Activated T-helper 17 cell treated with anti-CD3 and anti-CD28 coated beads, Interleukin-2, amount 50 U/mL, for 72 hours (primary cell): ENCODE data around the gene TNFAIP3. TPM values are rescaled to one million over a fixed set of nuclear protein-coding genes. Genes with fewer than 3 reads are reported as not detected.
A peak's percentile ranks its signal among the peaks of the same experiment; 100 is the strongest.

Source experiments
- ATAC-seq: fragments of 150-1000 bp; cut with Tn5 transposase; replicated peaks from 2 replicates; pipeline ENCODE4 v1.10.0; 2021; ENCODE audit warnings: mild to moderate bottlenecking, moderate library complexity
- H3K27ac Mint-ChIP-seq: one replicate; pipeline ENCODE4 v1.8.0; 2022; ENCODE audit warnings: mixed read lengths
- H3K27me3 Mint-ChIP-seq: one replicate; pipeline ENCODE4 v1.8.0; 2022; ENCODE audit warnings: mixed read lengths
- H3K36me3 Mint-ChIP-seq: one replicate; pipeline ENCODE4 v1.8.0; 2022; ENCODE audit warnings: low read depth, mild to moderate bottlenecking, mixed read lengths
- H3K4me1 Mint-ChIP-seq: one replicate; pipeline ENCODE4 v1.8.0; 2022; ENCODE audit warnings: mixed read lengths
- H3K4me3 Mint-ChIP-seq: one replicate; pipeline ENCODE4 v1.8.0; 2022; ENCODE audit warnings: mild to moderate bottlenecking, mixed read lengths
- H3K9me3 Mint-ChIP-seq: one replicate; pipeline ENCODE4 v1.8.0; 2022; ENCODE audit warnings: mixed read lengths
- total RNA-seq, 2 donors: library from RNA; stranded (reverse); gene quantifications; one replicate each; pipeline ENCODE4 v1.2.3, GENCODE V29; 2022

TNFAIP3 gene
- total RNA-seq, 2 donors from 2014 or later: 254 to 663 TPM

DNA sequence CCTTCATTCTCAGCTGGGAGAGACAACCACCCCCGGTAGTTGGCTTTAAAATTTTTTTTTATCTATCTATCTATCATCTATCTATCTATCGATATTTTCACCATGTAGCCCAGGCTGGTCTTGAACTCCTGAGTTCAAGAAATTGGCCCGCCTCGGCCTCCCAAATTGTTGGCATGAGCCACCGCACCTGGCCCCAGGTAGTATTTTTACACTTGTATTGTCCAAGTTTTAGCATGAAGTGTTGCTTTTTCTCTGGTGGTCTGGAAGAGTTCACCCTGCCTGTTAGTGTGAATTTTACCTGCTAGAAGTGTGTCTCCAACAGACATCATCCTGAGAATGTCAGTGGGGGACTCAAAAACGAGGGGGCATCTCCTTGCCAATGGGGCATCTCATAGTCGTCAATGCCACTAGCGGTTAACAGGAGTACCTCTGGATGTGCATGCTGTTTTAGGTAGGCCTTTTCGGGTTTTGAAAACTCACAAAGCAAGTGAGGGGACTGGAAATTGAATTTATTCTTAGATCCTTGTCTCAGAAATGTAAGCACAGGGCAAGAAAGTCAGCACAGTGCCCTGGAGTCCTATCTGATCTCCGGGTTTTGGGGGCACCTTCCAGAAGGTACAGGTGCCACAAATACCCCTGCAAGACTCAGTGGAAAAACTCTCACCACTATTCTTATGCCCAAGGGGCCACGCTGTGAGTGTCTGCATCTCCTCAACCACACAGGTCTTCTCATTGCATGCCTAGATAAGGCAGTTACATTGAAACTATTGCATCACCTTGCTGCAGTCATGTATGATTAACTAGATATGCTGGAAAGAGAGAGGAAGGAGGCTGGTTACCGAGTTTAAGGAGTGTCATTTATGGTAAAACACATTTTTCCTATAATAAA is 37.1 kb downstream of the TNFAIP3 start:
- peak overlapping the region; percentile 86 for H3K4me3 Mint-ChIP-seq
- peaks cover 38% of the 10 kb centered on the region for H3K4me1 Mint-ChIP-seq
- H3K9me3 Mint-ChIP-seq: no peaks in the 10 kb centered on the region
- no peaks in the 10 kb centered on the region for H3K27me3 Mint-ChIP-seq
- ATAC-seq: peak; percentile 86
- peak overlapping the region; percentile 92 for H3K27ac Mint-ChIP-seq
- H3K36me3 Mint-ChIP-seq: peaks cover 4% of the 10 kb centered on the region

DNA sequence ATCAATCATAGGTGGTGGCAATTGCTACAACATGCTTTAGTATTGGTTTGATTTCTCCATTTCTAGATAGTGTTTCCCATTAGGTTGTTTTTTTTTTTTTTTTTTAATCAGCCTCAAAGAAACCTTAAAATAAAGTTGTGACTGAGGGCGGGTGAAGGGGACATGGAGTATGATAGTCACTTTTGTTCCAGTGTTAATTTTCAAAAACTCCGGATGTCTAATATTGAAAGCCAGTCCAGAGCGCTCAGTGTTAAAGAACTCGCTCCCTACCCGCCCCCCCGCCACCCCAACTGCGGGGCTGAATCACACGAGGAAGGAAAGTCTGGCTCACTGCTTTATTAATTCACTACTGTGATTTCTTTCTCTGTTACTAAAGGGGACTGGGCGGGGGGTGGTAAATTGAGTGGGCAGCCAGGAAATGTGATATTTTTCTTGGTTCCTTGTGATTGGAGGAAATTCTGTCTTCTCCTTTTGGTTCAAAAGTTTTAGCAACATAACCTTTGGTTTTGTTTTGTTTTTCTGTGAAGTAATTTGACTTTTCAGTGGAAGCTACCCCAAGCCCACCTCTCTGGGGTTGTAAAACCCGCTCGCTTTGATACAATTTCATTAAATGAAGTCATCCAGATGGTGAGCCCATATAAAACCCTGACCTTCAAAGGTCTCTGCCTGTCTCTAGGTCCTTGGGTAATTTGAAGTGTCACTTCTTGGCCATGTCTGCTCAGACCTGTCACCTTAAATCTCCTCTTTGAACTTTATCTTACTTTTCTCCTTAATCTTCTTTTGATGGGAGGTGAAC is 38.0 kb downstream of the TNFAIP3 start:
- ATAC-seq: peak; percentile 79
- H3K27ac Mint-ChIP-seq: peak overlapping the region; percentile 92
- H3K27me3 Mint-ChIP-seq: no peaks in the 10 kb centered on the region
- peaks cover 4% of the 10 kb centered on the region for H3K36me3 Mint-ChIP-seq
- H3K4me1 Mint-ChIP-seq: peaks cover 46% of the 10 kb centered on the region
- no peaks in the 10 kb centered on the region for H3K9me3 Mint-ChIP-seq
- H3K4me3 Mint-ChIP-seq: peak overlapping the region; percentile 86

GRCh38 chr6:137906020-137906472 is 39.0 kb downstream of the TNFAIP3 start:
- Mint-ChIP-seq H3K27ac (peak overlapping the region; percentile 84), H3K4me3 (peak overlapping the region; percentile 86)

GRCh38 chr6:137907170-137907569 is 40.1 kb downstream of the TNFAIP3 start:
- Mint-ChIP-seq H3K9me3 (no peaks in the 10 kb centered on the region), H3K27ac (no peak overlapping the region), H3K36me3 (peaks cover 4% of the 10 kb centered on the region), H3K4me1 (peaks cover 54% of the 10 kb centered on the region), H3K4me3 (peak overlapping the region; percentile 86), H3K27me3 (no peaks in the 10 kb centered on the region)
- ATAC-seq: no peak

More at GRCh38 chr6:137906020-137906472, 39.0 kb downstream of the TNFAIP3 start:
- Mint-ChIP-seq H3K36me3 (peaks cover 4% of the 10 kb centered on the region), H3K27me3 (no peaks in the 10 kb centered on the region), H3K4me1 (peaks cover 47% of the 10 kb centered on the region), H3K9me3 (no peaks in the 10 kb centered on the region)
- ATAC-seq: no peak

GRCh38 chr6:137909533-137909932 is 42.5 kb downstream of the TNFAIP3 start:
- H3K4me3 Mint-ChIP-seq: peak overlapping the region; percentile 57

GRCh38 chr6:137910424-137910834 is 43.4 kb downstream of the TNFAIP3 start:
- no peak overlapping the region for H3K27ac Mint-ChIP-seq
- no peaks in the 10 kb centered on the region for H3K36me3 Mint-ChIP-seq
- ATAC-seq: no peak
- peaks cover 4% of the 10 kb centered on the region for H3K9me3 Mint-ChIP-seq
- H3K27me3 Mint-ChIP-seq: no peaks in the 10 kb centered on the region
- peaks cover 34% of the 10 kb centered on the region for H3K4me1 Mint-ChIP-seq
- peak overlapping the region; percentile 57 for H3K4me3 Mint-ChIP-seq

More at GRCh38 chr6:137909533-137909932, 42.5 kb downstream of the TNFAIP3 start:
- peaks cover 40% of the 10 kb centered on the region for H3K4me1 Mint-ChIP-seq
- peak overlapping the region; percentile 8 for H3K27ac Mint-ChIP-seq
- H3K9me3 Mint-ChIP-seq: no peaks in the 10 kb centered on the region
- H3K27me3 Mint-ChIP-seq: no peaks in the 10 kb centered on the region
- no peak for ATAC-seq
- peaks cover 3% of the 10 kb centered on the region for H3K36me3 Mint-ChIP-seq

DNA sequence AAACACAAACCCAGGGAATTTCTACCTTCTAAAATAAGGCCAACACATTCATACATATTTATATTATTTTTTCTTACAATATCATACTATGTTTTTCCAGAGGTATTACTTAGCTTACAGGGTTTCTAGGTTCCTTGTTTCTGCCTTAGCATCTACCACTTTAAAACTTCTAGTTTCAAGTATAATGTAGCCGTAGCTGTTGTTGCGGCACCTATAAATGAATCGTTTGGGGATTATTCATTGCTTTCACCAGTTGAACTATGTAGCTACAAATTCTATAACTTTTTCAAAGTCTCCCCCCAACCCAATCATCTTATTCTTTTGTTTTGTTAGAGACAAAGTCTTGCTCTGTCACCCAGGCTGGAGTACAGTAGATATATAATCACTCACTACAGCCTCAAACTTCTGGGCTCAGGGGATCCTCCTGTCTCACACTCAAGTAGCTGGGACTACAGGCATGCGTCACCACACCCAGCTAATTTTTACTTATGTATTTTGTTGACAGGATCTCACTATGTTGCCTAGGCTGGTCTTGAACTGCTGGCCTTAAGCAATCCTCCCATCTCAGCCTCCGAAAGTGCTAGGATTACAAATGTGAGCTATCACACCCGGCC is 43.9 kb downstream of the TNFAIP3 start:
- Mint-ChIP-seq H3K4me3 (no peak overlapping the region), H3K27ac (no peak overlapping the region), H3K36me3 (no peaks in the 10 kb centered on the region), H3K4me1 (peaks cover 33% of the 10 kb centered on the region), H3K9me3 (peaks cover 4% of the 10 kb centered on the region), H3K27me3 (no peaks in the 10 kb centered on the region)
- no peak for ATAC-seq

DNA sequence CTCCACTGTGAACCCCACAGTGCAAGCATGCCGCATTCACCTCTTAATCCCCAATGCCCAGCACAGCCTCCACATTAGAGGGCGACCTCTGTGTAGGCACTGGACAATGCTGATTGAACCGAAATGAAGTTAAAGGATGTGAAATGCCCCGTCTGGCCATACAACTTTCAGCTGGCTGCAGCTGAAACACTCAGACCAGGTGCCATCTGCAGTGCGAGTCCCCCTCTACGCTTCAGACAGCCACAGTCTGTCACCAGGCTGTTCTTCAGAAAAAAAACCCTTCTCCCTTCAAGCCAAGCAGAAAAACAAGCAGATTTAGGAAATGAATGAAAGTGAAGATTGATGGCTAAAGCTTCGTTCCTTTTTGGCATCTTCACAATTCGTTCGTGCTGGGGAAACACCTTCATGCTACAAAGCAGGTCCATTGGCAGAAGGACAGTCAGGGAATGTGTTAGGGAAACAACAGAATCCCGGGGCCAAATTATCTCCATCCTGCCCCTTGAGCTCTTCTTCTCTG is 44.7 kb downstream of the TNFAIP3 start:
- Mint-ChIP-seq H3K36me3 (no peaks in the 10 kb centered on the region), H3K27me3 (no peaks in the 10 kb centered on the region), H3K27ac (no peak overlapping the region), H3K4me1 (peaks cover 26% of the 10 kb centered on the region), H3K9me3 (peaks cover 4% of the 10 kb centered on the region), H3K4me3 (no peak overlapping the region)
- ATAC-seq: no peak

- Mint-ChIP-seq H3K27ac (no peak overlapping the region), H3K9me3 (peaks cover 4% of the 10 kb centered on the region), H3K36me3 (no peaks in the 10 kb centered on the region), H3K27me3 (no peaks in the 10 kb centered on the region), H3K4me1 (peaks cover 26% of the 10 kb centered on the region), H3K4me3 (no peak overlapping the region)
- no peak for ATAC-seq
Measured at GRCh38 chr6:137912813-137913212, 45.8 kb downstream of the TNFAIP3 start.

DNA sequence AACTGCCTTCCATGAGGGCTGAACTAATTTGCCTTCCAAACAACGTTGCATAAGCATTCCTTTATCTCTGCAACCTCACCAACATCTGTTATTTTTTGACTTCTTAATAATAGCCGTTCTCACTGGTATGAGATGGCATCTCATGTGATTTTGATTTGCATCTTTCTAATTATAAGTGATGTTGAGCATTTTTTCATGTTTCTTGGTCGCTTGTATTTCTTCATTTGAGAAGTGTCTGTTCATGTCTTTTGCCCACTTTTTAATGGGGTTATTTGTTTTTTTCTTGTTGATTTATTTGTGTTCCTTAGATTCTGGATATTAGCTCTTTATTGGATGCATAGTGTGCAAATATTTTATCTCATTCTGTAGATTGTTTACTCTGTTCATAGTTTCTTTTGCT is 46.4 kb downstream of the TNFAIP3 start:
- Mint-ChIP-seq H3K4me3 (no peak overlapping the region), H3K36me3 (no peaks in the 10 kb centered on the region), H3K27ac (no peak overlapping the region), H3K4me1 (peaks cover 22% of the 10 kb centered on the region), H3K27me3 (no peaks in the 10 kb centered on the region), H3K9me3 (peaks cover 4% of the 10 kb centered on the region)
- no peak for ATAC-seq

- no peak for ATAC-seq
- Mint-ChIP-seq H3K36me3 (no peaks in the 10 kb centered on the region), H3K4me1 (peaks cover 17% of the 10 kb centered on the region), H3K27ac (no peak overlapping the region), H3K4me3 (no peak overlapping the region), H3K27me3 (no peaks in the 10 kb centered on the region), H3K9me3 (peaks cover 4% of the 10 kb centered on the region)
Measured at GRCh38 chr6:137913996-137914529, 47.0 kb downstream of the TNFAIP3 start.

DNA sequence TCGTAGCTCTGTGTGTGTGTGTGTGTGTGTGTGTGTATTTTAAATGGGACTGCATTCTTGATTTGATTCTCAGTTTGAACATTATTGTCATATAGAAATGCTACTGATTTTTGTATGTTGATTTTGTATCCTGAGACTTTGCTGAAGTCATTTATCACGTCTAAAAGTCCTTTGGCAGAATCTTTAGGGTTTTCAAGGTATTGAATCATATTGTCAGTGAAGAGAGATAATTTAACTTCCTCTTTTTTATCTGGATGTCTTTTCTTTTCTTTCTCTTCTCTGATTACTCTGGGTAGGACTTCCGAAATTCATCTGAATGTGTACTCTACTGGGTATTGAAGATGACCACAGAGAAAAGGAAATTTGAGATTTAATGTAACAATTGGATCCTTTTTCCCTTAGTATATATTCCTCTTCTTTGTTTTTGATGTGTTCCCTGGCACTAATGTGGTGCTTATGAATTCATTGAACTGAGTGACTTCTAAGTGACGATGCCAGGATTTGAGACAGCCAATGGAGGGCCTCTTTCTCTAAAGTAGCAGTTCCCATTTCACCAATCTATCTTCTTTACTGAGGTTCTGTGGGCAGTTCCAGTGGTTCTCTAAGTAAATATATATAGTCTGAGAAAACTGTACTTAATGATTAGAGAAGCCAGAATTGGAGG is 47.6 kb downstream of the TNFAIP3 start:
- H3K27ac Mint-ChIP-seq: no peak overlapping the region
- no peak overlapping the region for H3K4me3 Mint-ChIP-seq
- H3K4me1 Mint-ChIP-seq: peaks cover 11% of the 10 kb centered on the region
- ATAC-seq: no peak
- H3K9me3 Mint-ChIP-seq: peaks cover 4% of the 10 kb centered on the region
- H3K36me3 Mint-ChIP-seq: no peaks in the 10 kb centered on the region
- no peaks in the 10 kb centered on the region for H3K27me3 Mint-ChIP-seq

GRCh38 chr6:137915790-137916189 is 48.7 kb downstream of the TNFAIP3 start:
- ATAC-seq: no peak
- H3K4me1 Mint-ChIP-seq: peaks cover 8% of the 10 kb centered on the region
- peaks cover 4% of the 10 kb centered on the region for H3K9me3 Mint-ChIP-seq
- no peaks in the 10 kb centered on the region for H3K27me3 Mint-ChIP-seq
- H3K27ac Mint-ChIP-seq: no peak overlapping the region
- H3K36me3 Mint-ChIP-seq: no peaks in the 10 kb centered on the region
- H3K4me3 Mint-ChIP-seq: no peak overlapping the region
